Measurements from ENCODE around the gene DDRGK1.

DDRGK1 gene

DNA sequence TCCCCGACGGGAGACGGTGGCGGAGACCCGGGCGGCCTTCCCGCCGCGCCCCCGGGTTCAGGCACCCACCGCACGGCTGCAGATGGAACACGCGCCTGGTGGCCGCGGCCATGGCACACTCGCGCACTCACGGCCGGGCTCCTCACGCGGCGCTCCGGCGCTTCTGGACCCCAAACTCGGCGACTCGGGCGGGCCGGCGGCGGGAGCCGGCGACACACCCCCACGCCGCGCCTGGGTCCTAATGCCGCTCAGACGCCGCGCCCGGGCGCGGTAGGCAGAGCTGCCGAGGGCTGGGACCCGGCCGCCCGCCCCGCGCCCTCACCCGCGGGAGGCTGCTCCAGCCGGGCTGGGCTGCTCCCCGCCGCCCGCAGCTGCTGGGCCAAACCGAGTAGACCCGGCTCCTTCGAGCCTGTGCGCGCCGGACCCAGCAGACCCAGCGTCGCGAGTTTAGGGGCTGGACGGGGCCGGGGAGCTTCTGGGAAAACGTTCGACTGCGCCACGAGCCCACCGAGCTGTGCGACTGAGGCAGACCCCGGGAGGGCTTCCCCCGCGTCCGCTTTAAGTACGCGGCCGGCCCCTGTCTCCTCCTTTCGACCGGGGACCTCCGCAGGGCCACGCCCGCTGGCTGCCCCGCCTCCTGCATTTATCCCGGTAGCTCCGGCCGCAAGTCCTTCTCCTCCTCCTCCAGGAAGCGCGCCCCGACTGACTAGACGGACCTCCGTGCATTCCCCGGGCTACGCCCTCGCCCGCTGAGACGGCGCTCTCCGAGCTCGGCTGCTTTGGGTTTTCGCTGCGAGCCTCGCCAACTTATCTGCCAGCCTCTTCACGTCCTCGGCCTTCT lies 34.8 kb upstream of the DDRGK1 start, which contains the start of gene SLC4A11:
SLC4A11 (minus strand) TSS at position 165 of the 841 bp plus-strand sequence; CDS start at position 112, 53 bp downstream.
- peak; percentile 89 for DNase-seq (ENCODE audit: low spot score)
- TF ChIP-seq, protein P1, sequence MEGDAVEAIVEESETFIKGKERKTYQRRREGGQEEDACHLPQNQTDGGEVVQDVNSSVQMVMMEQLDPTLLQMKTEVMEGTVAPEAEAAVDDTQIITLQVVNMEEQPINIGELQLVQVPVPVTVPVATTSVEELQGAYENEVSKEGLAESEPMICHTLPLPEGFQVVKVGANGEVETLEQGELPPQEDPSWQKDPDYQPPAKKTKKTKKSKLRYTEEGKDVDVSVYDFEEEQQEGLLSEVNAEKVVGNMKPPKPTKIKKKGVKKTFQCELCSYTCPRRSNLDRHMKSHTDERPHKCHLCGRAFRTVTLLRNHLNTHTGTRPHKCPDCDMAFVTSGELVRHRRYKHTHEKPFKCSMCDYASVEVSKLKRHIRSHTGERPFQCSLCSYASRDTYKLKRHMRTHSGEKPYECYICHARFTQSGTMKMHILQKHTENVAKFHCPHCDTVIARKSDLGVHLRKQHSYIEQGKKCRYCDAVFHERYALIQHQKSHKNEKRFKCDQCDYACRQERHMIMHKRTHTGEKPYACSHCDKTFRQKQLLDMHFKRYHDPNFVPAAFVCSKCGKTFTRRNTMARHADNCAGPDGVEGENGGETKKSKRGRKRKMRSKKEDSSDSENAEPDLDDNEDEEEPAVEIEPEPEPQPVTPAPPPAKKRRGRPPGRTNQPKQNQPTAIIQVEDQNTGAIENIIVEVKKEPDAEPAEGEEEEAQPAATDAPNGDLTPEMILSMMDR (IDR thresholded peaks at IDR 0.05; ENCODE audit: extremely low read depth, missing control alignments) = no peak

DNA sequence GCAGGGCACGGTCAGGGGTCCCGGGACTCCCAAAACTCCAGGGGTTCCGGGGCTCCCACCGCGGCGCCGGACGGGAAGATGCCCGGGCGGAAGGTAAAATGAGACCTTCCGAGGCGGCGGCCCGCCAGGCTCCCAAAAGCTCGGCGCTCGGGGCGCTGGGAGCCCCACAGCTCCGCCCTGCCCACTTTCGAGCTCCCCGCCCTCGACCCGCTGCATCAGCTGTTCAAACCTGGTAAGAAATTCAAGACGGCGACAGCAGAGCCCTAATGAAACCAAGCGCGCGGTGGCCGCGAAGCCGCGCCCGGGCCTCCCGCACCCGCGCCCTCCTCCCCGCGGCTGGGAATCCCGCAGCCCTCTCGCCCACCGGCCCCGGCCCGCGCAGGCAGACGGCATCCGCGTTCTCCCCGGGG lies 34.1 kb upstream of the DDRGK1 start:
- TF ChIP-seq, protein P1 (IDR thresholded peaks at IDR 0.05; ENCODE audit: extremely low read depth, missing control alignments) = no peak

DNA sequence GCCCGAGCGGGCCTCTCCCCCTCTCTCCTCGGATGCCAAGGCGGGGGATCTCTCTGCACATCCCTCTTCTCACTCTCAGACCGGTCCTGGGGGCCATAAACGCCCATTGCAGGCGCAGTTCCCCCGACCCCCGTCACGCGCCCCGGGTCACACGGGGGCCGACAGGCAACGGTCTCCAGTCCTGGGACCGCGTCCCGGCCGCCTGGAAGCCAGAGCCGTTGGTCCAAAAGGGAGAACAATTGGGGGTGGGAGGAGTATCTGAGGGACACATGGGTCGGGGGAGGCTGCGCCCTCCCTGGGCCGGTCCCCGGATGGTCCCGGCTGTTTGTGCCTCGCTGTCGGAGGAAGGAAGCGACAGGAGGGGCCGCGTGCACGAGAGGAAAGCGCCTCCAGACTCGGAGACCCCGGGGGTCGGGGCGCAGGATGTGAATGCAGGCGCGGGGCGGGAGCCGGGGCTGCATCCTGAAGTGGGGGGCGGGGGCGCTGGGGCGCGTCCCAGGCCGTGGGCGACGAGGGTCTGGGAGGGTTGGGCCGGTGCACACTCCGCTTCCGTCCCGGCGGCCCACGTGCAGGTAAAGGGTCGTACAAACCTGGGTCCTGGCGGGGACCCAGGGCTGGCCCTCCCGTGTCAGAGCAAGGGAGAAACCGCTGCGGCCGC lies 33.6 kb upstream of the DDRGK1 start:
- no peak for DNase-seq (ENCODE audit: low spot score)
- TF ChIP-seq, protein P1 (IDR thresholded peaks at IDR 0.05; ENCODE audit: extremely low read depth, missing control alignments) = no peak

More for the DNA sequence above, 34.1 kb upstream of the DDRGK1 start:
- peak; percentile 84 for DNase-seq (ENCODE audit: low spot score)

DNA sequence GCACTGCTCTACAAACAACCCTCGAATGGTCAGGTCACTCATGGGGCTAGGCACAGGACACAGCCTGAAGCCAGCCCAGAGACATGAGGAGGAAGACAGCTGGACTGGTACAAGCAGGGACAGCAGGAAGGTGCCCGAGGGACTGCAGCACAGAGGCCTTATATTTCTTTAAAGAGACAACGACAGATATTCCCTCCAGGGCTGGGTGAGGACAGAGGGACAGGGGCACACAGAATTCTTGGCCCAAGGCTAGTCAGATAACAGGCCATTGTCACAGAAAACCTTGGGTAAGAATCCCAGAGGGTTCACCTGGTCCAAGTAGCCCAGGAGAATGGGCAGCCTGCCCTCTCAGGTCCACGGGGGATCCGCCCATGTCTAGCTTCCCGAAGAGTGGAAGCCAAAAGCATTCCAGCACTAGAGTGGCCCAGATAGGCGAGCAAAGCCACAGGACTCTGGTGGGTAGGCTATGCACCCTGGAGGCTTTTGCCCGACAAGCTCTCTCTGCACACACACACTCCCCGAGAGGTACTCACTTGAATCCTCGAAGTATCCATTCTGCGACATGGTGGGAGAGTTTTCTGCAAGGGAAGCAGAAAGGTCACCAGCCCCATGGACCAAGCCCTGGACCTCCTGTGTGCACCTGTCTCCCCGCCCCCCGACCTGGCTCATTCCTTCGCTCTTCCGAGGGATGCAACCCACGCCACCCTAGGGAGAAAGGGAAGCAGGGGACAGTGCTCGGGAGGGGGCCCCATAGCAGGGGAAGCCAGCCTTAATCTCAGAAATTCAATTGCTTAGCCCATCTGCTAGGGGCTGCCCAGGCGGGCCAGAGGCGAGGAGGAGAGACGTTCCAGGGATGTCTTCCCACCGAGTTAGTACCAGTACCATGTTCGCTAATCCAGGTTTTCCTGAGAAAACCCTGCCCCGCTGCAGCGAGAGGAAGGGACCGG lies 32.8 kb upstream of the DDRGK1 start:
- DNase-seq (ENCODE audit: low spot score) = no peak
- TF ChIP-seq, protein P1 (IDR thresholded peaks at IDR 0.05; ENCODE audit: extremely low read depth, missing control alignments) = no peak

DNA sequence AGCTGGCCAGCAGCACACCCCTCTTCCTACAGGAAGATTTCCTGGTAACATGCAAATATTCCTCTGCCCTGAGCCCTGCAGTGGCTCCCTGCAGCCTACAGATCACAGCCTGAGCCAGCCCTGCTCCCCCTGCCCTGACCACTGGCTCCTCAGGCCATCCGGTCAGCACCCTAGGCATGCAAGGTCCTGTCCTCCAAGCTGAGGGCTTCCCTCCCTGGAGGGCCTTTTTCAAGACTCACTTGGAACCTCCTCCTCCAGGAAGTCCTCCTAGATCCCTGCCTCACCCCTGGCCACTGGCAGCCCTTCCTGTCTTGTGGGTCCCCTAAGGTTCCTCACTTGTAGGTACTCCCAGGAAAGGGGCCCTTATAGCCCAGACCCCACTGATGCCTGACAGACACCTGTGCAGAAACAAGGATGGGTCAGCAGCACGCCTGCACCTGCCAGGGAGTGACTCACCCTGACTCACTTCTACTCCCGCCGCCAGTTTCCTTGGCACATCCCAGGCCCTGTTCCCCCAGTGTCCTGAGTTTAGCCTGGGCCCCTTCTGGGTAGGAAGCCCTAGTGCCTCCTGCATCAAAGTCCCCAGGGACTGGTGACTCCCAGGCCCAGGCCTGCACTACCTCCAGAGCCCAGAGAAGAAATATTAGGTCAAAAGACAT lies 31.3 kb upstream of the DDRGK1 start:
- no peak for DNase-seq (ENCODE audit: low spot score)
- TF ChIP-seq, protein P1 (IDR thresholded peaks at IDR 0.05; ENCODE audit: extremely low read depth, missing control alignments) = no peak

DNA sequence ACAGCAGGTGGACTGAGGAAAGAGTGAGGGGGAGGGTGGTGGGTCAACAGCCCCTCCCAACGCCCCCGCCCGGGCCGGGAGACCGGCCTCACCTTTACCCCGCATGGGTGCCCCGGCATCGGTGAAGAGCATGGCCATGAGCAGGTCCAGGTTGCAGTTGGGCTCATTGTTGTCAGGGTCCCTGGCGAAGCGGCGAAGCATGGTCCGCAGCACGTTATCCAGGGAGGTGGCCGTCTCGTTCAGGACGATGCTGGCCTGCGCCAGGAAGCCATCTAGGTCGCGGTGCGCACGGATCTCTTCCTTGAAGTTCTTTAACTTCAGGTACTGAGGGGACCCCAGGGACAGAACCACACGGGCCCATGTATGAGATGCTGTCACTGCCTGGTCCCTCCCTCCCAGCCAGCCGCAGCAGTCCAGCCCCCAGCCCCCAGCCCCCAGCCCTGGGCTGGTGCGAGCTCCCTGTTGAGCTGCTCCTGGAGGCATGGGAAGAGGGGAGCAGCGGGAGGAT lies 29.6 kb upstream of the DDRGK1 start:
- DNase-seq (ENCODE audit: low spot score) = no peak
- TF ChIP-seq, protein P1 (IDR thresholded peaks at IDR 0.05; ENCODE audit: extremely low read depth, missing control alignments) = no peak
